GM18526 (cell line): ENCODE measurements around the gene POLH.

Source experiments
- POLR2A ChIP-seq: IDR thresholded peaks from 3 replicates; pipeline ENCODE4 v1.6.1; 2011; ENCODE audit not compliant: insufficient read length; ENCODE audit errors: extremely low read depth

The POLH gene

DNA sequence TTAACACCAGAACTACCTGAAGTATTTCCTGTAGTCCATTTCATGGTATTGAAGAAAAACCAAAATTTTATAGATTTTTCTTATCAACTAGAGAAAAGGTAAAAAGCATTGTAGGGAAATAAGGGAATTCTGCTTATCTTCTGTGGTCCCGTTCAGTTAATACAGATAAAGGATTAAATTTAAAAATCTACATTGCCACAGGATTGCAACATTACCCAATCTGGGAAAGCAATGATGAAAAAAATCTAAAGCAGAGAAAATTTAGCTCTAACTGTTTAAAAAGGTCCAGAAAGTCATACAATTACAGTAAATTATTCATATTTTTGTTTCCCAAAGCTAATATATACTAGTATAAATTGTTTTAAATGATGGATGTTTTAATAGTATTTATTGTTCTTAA, 18.0 kb downstream of the POLH start:
- no peak for TF ChIP-seq POLR2A

GRCh38 chr6:43600595-43600994, 24.6 kb downstream of the POLH start:
- TF ChIP-seq POLR2A = no peak

DNA sequence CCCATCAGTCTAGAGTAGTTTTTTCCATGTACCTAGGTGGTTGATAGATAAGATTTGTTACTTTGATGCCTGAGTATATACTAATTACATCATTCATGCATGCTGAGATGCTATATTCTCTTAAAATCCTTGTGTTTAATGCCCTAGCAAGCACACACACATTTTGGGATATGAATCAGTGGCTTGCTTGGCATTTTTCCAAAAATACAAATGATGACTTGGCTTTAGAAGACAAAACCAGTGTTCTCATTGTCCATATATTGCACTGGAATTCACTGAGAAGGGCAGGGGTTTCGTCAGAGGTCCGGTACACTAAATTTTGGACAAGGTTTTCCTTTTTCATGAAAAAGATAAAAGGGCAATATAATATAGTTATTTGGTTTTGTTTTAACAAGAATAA, 28.2 kb downstream of the POLH start:
- no peak for TF ChIP-seq POLR2A

DNA sequence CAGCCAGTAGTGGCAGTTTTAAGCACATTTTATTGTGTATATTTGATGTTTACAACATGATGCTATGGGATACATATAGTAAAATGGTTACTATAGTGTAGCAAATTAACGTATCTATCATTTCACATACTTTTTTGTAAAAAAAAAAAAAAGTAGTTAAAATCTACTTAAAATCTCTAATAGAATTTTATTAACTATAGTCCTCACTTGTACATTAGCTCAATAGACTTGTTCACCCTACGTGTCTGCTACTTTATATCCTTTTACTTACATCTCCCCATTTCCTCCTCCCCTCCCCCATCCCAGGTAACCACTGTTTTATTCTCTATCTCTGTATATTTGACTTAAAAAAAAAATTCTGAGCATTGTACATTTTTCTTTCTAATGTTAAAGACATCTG, 30.0 kb downstream of the POLH start:
- TF ChIP-seq POLR2A = no peak

DNA sequence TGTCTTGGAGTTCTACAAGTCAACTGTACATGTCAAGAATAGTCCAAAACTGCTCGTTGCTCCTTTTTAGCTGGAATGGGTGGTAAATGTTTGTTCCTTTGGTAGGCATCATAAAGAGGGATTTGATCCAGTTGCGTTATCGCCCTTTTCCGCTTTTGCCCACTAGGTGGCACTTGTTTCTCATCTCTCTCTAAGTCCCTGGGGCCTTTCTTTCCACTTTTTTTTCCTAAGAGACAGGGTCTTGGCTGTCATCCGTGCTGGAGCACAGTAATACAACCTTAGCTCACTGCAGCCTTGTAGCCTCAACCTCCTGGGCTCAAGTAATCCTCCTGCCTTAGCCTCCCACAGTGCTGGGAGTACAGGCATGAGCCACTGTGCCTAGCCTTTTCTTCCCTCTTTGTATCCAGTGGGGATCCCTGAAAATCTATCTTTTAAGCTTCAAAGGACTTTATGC, 32.4 kb downstream of the POLH start:
- no peak for TF ChIP-seq POLR2A

- no peak for TF ChIP-seq POLR2A
Measured at GRCh38 chr6:43608807-43609206, 32.8 kb downstream of the POLH start.

DNA sequence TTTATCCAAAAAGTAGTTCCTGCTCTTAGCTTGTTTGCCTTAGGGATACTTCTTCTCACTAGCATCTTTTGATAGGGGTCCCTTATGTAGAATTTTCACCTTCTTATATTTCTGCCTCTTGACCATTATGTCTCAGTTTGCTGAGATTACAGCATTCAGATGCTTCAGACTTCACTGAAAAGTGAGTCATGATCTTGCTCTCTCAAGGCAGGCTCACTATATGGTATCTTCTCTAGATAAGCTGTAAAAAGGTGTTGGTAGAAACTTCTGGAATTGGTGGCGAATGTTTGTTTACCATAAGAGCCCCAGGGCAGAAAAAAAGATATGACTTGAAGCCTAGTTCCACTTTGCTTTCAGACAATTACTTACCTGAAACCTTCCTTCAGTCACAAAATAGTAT, 33.4 kb downstream of the POLH start:
- TF ChIP-seq POLR2A = no peak

DNA sequence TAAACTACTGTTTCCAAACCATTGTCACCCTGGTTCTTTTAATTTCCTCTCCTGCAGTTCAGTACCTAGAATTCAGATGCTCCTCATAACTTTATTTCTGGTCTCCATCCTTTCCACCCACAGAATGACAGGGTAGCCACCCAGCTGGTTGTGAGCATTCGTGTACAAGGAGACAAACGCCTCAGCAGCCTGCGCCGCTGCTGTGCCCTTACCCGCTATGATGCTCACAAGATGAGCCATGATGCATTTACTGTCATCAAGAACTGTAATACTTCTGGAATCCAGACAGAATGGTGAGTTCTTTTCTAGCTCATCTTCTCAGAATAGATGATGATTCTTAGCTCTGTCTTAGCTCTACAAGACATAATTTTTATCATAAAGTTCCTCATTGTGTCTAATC, 34.4 kb downstream of the POLH start:
- no peak for TF ChIP-seq POLR2A

- no peak for TF ChIP-seq POLR2A
Measured at GRCh38 chr6:43613721-43614395, 37.9 kb downstream of the POLH start.

- no peak for TF ChIP-seq POLR2A
Measured at GRCh38 chr6:43614396-43614730, 38.4 kb downstream of the POLH start.

GRCh38 chr6:43616725-43617472, 40.9 kb downstream of the POLH start:
- TF ChIP-seq POLR2A = no peak

- no peak for TF ChIP-seq POLR2A
Measured at GRCh38 chr6:43621078-43621835, 45.3 kb downstream of the POLH start.

- TF ChIP-seq POLR2A = no peak
Measured at GRCh38 chr6:43621836-43622180, 45.8 kb downstream of the POLH start.

- TF ChIP-seq POLR2A = no peak
Measured at GRCh38 chr6:43622541-43622940, 46.6 kb downstream of the POLH start.

- no peak for TF ChIP-seq POLR2A
Measured at GRCh38 chr6:43623880-43624785, 48.1 kb downstream of the POLH start.

DNA sequence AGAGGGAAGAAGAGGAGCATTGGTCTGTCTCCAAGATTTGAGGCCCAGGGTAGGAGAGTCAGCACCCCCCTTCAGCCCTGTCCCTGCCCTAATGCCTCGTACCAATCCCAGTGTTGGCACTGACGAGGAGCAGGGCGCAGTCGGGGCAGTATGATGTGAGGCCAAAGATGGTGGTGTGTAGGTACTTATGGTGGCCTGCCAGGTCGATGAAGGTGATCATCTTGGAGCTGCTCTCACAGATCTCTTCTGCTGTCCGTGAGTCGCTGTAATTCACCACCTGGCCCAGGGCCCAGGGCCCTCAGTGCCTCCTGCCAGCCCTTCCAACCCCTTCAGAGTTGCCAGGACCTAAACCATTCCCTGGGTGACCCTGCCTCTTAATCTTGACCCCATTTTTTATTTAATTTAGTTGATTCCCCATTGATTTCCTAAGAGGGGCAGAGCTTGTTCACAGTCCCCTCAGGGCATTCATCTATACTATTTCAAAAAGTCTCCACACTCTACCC, 48.9 kb downstream of the POLH start:
- no peak for TF ChIP-seq POLR2A
